ENCODE data around the gene OR2M2. TPM values are rescaled to one million over a fixed set of nuclear protein-coding genes. Genes with fewer than 3 reads are reported as not detected.

Gene OR2M2
- total and polyA plus RNA-seq, 2 of the 13 experiments (the other 11 are each of a cell fraction or from before 2014, with no cell fraction given): not detected

DNA sequence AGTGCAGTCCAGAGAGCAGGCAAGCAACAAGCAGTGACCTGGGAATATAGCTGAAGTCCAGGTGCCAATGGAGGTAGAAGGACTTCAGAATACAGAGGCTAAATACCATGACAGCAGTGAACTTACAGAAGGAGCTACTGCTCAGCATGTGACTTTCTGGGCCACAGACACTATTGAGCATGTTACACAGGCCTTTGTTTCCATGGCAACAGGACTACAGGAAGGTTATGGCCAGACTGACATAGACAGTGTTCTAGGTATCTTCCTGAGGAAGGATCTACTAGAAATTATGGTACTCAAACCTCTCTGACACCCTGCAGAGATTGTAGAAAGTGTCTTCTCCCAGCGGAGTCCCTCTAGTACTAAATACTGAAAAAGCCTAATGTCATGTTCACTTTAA, 18.7 kb upstream of the OR2M2 start:
- DNase-seq (ENCODE audit: low spot score) (no peak), FAIRE-seq (no peak), ATAC-seq (no peak)
- Histone ChIP-seq H2AFZ (ENCODE audit: low read length) (no peak overlapping the region), H3K27ac (ENCODE audit: extremely low read length, insufficient read depth, low read length) (no peak overlapping the region), H3K4me3 (replicated peaks in 1 of 3; ENCODE audit: insufficient read depth in 1 of 3, low read depth in 2 of 3, low read length in 3 of 3) (no peak overlapping the region), H3K9me3 (ENCODE audit: low read length) (peaks cover 65% of the 10 kb centered on the region), H3K36me3 (replicated peaks in 1 of 2; ENCODE audit: control insufficient read depth in 1 of 2, insufficient read depth in 2 of 2, low read length in 2 of 2) (no peaks in the 10 kb centered on the region), H3K9ac (ENCODE audit: insufficient read depth, low read depth, low read length) (no peak overlapping the region), H3K79me2 (ENCODE audit: insufficient read depth, low read length) (no peaks in the 10 kb centered on the region), H3K27me3 (ENCODE audit: control insufficient read depth in 1 of 2, insufficient read depth in 2 of 2, low read length in 2 of 2) (no peaks in the 10 kb centered on the region), H3K4me1 (ENCODE audit: insufficient read depth, low read length) (no peaks in the 10 kb centered on the region), H3K4me2 (ENCODE audit: low read depth, low read length) (no peak overlapping the region), H4K20me1 (ENCODE audit: insufficient read depth, low read length) (no peaks in the 10 kb centered on the region)
- in situ Hi-C loops (cut with HindIII; ENCODE audit: extremely low pct_ligation_motif_present, low pct_unique_long_range_greater_than_20kb): no loop called here
- TF ChIP-seq ZNF205 (CRISPR knock-in tag; IDR thresholded peaks at IDR 0.05): no peak
- TF ChIP-seq NR1H2 (CRISPR knock-in tag; IDR thresholded peaks at IDR 0.05; ENCODE audit: borderline replicate concordance, low read depth): no peak
- TF ChIP-seq MLLT10 (CRISPR knock-in tag; IDR thresholded peaks at IDR 0.05): no peak
- TF ChIP-seq NCOA5 (CRISPR knock-in tag; IDR thresholded peaks at IDR 0.05): no peak
- TF ChIP-seq, protein P1, sequence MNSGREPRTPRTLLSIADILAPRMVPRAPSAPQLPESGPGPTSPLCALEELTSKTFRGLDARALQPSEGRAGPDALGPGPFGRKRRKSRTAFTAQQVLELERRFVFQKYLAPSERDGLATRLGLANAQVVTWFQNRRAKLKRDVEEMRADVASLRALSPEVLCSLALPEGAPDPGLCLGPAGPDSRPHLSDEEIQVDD (CRISPR knock-in tag; IDR thresholded peaks at IDR 0.05; ENCODE audit: borderline replicate concordance): no peak
- no peak for TF ChIP-seq RAD21 (CRISPR knock-in tag; IDR thresholded peaks at IDR 0.05)
- TF ChIP-seq ZNF460 (CRISPR knock-in tag; IDR thresholded peaks at IDR 0.05; ENCODE audit: borderline replicate concordance): no peak
- TF ChIP-seq SIX1 (CRISPR knock-in tag; IDR thresholded peaks at IDR 0.05; ENCODE audit: borderline replicate concordance): no peak
- no peak for TF ChIP-seq MYNN (CRISPR knock-in tag; IDR thresholded peaks at IDR 0.05; ENCODE audit: low read depth)
- TF ChIP-seq SSRP1 (CRISPR knock-in tag; IDR thresholded peaks at IDR 0.05): no peak
- TF ChIP-seq, protein P2, sequence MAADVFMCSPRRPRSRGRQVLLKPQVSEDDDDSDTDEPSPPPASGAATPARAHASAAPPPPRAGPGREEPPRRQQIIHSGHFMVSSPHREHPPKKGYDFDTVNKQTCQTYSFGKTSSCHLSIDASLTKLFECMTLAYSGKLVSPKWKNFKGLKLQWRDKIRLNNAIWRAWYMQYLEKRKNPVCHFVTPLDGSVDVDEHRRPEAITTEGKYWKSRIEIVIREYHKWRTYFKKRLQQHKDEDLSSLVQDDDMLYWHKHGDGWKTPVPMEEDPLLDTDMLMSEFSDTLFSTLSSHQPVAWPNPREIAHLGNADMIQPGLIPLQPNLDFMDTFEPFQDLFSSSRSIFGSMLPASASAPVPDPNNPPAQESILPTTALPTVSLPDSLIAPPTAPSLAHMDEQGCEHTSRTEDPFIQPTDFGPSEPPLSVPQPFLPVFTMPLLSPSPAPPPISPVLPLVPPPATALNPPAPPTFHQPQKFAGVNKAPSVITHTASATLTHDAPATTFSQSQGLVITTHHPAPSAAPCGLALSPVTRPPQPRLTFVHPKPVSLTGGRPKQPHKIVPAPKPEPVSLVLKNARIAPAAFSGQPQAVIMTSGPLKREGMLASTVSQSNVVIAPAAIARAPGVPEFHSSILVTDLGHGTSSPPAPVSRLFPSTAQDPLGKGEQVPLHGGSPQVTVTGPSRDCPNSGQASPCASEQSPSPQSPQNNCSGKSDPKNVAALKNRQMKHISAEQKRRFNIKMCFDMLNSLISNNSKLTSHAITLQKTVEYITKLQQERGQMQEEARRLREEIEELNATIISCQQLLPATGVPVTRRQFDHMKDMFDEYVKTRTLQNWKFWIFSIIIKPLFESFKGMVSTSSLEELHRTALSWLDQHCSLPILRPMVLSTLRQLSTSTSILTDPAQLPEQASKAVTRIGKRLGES (CRISPR knock-in tag; IDR thresholded peaks at IDR 0.05; ENCODE audit: borderline replicate concordance): no peak
- TF ChIP-seq, protein P3, sequence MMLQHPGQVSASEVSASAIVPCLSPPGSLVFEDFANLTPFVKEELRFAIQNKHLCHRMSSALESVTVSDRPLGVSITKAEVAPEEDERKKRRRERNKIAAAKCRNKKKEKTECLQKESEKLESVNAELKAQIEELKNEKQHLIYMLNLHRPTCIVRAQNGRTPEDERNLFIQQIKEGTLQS (CRISPR knock-in tag; IDR thresholded peaks at IDR 0.05): no peak
- ChIA-PET POLR2A (no interaction called here), CTCF (ENCODE audit: low intra/inter-chr PET ratio, low total read pairs) (no interaction called here)
- WGBS (ENCODE audit: low lambda C conversion rate): 0% methylated on average over 1 of the region's 1 CpG
- BruUV-seq (replicated peaks): no TSS peak
- intact Hi-C loops (cut with micrococcal nuclease; ENCODE audit: unreplicated experiment): no loop called here

All from HepG2 (cell line).